ENCODE data around the gene TUBB6.

Gene TUBB6

GRCh38 chr18:12307701-12308385, at the start of gene TUBB6:
TSS of gene TUBB6 (plus strand) at chr18:12308241. CDS start at chr18:12308293, 52 bp downstream.
- no peak for DNase-seq

- DNase-seq = no peak
These were observed 49.0 kb upstream of the TUBB6 start for GRCh38 chr18:12258719-12259705.

GRCh38 chr18:12262748-12263147, 45.3 kb upstream of the TUBB6 start:
- no peak for DNase-seq

- DNase-seq = no peak
These were observed 43.2 kb upstream of the TUBB6 start for GRCh38 chr18:12264864-12265263.

- peak; percentile 70 for DNase-seq
These were observed 36.4 kb upstream of the TUBB6 start for GRCh38 chr18:12271376-12272235.

- DNase-seq = no peak
These were observed 33.2 kb upstream of the TUBB6 start for GRCh38 chr18:12274793-12275192.

GRCh38 chr18:12276736-12277554, 31.1 kb upstream of the TUBB6 start:
- no peak for DNase-seq

- no peak for DNase-seq
These were observed 29.8 kb upstream of the TUBB6 start for GRCh38 chr18:12278215-12278671.

- DNase-seq = no peak
These were observed 29.0 kb upstream of the TUBB6 start for GRCh38 chr18:12278741-12279682.

- no peak for DNase-seq
These were observed 28.1 kb upstream of the TUBB6 start for GRCh38 chr18:12279781-12280531.

- no peak for DNase-seq
These were observed 26.2 kb upstream of the TUBB6 start for GRCh38 chr18:12281861-12282260.

- no peak for DNase-seq
These were observed 25.5 kb upstream of the TUBB6 start for GRCh38 chr18:12282442-12283039.

- no peak for DNase-seq
These were observed 24.8 kb upstream of the TUBB6 start for GRCh38 chr18:12283256-12283655.

- DNase-seq = no peak
These were observed 24.4 kb upstream of the TUBB6 start for GRCh38 chr18:12283666-12284065.

- DNase-seq = no peak
These were observed 20.8 kb upstream of the TUBB6 start for GRCh38 chr18:12287131-12287681.

- DNase-seq = no peak
These were observed 20.2 kb upstream of the TUBB6 start for GRCh38 chr18:12287684-12288402.

- DNase-seq = no peak
These were observed 19.7 kb upstream of the TUBB6 start for GRCh38 chr18:12288403-12288755.

GRCh38 chr18:12290086-12290485, 18.0 kb upstream of the TUBB6 start:
- no peak for DNase-seq

GRCh38 chr18:12291161-12291560, 16.9 kb upstream of the TUBB6 start:
- no peak for DNase-seq

All from activated CD8-positive, alpha-beta memory T cell treated with anti-CD3 and anti-CD28 coated beads for 24 hours (primary cell).